Prostate gland (tissue), 2 donors: ENCODE measurements around the gene ALKBH5. TPM values are rescaled to one million over a fixed set of nuclear protein-coding genes. Genes with fewer than 3 reads are reported as not detected.

Experiments used
- DNase-seq: peaks from one replicate; pipeline ENCODE4 v3.0.0-alpha.2; 2019; ENCODE audit warnings: low spot score
- H3K27ac ChIP-seq, 2 donors: fragments of 200-600 bp; sonication (generic); 2 replicates each; pipeline ENCODE4 v1.5.1; 2017 to 2019
- H3K27me3 ChIP-seq: fragments of 200-600 bp; sonication (generic); replicated peaks from 2 replicates; pipeline ENCODE4 v1.5.1; 2019; ENCODE audit not compliant: insufficient read depth
- H3K36me3 ChIP-seq, 2 donors: fragments of 200-600 bp; sonication (generic); 1 replicate in 1 of 2; 2 replicates in 1 of 2; pipeline versions ENCODE4 v1.5.1 to v1.8.1; 2017 to 2019
- H3K4me1 ChIP-seq: fragments of 200-600 bp; sonication (generic); replicated peaks from 2 replicates; pipeline ENCODE4 v1.5.1; 2019
- H3K4me3 ChIP-seq, 2 donors: fragments of 200-600 bp; sonication (generic); 2 replicates each; pipeline ENCODE4 v1.5.1; 2017 to 2019
- H3K9me3 ChIP-seq: fragments of 200-600 bp; sonication (generic); 2 replicates; pipeline ENCODE4 v1.5.1; 2017
- POLR2A ChIP-seq: fragments of 450-650 bp; IDR thresholded peaks from one replicate; pipeline ENCODE4 v1.6.1; 2016; ENCODE audit warnings: antibody characterized with exemption, mild to moderate bottlenecking
- POLR2AphosphoS5 ChIP-seq: sonication (generic); formaldehyde crosslinking; IDR thresholded peaks from one replicate; pipeline ENCODE4 v1.6.1; 2017; ENCODE audit warnings: antibody characterized with exemption
- WGBS: methylation state at CpG from one replicate; pipeline ENCODE4 v1.1.5; 2018; 5-methylcytosine and 5-hydroxymethylcytosine counted together
- intact Hi-C: fragments of 100-400 bp; cut with DNase I; formaldehyde crosslinking; loops from one replicate; pipeline ENCODE4 v1.14.2; 2022
- total RNA-seq, 2 donors: library from RNA; depleted of rRNA; stranded (reverse); fragments of >200 nt; gene quantifications; one replicate each; pipeline ENCODE4 v1.1.0, GENCODE V29; 2016
- TF ChIP-seq, protein P1 (sequence below), 4 experiments: fragments of 200-600 bp in 2 of 4; fragments of 450-650 bp in 2 of 4; sonication (generic) in 2 of 4; IDR thresholded peaks; 1 replicate in 3 of 4; 2 replicates in 1 of 4; pipeline ENCODE4 v1.5.1; 2016 to 2019; ENCODE audit warnings: antibody characterized with exemption in 4 of 4, mild to moderate bottlenecking in 2 of 4, moderate library complexity in 2 of 4

The ALKBH5 gene
- total RNA-seq, 2 donors from 2014 or later, result 132 to 230 TPM

DNA sequence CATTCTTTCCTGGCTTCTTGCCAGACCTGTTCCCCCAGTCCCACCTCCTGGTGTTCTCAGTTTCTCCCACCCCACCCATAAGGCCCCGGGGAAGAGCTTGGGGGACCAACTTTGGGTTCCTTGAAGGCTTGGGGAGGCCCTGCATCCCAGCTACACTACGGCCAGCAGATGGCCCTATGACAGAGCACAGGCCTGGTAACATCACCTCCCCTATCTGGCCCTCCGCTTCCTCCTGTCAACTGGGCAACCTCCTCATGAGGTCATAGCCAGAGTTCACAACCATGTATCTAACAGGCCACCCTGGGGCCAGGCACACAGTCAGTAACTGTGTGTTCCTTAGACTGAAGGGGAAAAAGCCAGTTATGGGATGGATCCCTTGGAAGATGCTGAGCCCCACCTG, 43.7 kb upstream of the ALKBH5 start:
- no peaks in the 10 kb centered on the region for H3K27me3 ChIP-seq
- H3K36me3 ChIP-seq, result no peaks in the 10 kb centered on the region
- no peak for DNase-seq
- intact Hi-C loops, result no loop called here
- no peak overlapping the region for H3K4me3 ChIP-seq
- TF ChIP-seq, protein P1, sequence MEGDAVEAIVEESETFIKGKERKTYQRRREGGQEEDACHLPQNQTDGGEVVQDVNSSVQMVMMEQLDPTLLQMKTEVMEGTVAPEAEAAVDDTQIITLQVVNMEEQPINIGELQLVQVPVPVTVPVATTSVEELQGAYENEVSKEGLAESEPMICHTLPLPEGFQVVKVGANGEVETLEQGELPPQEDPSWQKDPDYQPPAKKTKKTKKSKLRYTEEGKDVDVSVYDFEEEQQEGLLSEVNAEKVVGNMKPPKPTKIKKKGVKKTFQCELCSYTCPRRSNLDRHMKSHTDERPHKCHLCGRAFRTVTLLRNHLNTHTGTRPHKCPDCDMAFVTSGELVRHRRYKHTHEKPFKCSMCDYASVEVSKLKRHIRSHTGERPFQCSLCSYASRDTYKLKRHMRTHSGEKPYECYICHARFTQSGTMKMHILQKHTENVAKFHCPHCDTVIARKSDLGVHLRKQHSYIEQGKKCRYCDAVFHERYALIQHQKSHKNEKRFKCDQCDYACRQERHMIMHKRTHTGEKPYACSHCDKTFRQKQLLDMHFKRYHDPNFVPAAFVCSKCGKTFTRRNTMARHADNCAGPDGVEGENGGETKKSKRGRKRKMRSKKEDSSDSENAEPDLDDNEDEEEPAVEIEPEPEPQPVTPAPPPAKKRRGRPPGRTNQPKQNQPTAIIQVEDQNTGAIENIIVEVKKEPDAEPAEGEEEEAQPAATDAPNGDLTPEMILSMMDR (IDR thresholded peaks at IDR 0.05), result no peak
- TF ChIP-seq POLR2AphosphoS5 (no peak), POLR2A (no peak)
- H3K4me1 ChIP-seq, result no peaks in the 10 kb centered on the region
- no peak overlapping the region for H3K27ac ChIP-seq
- WGBS, result 70% methylated on average over 3 of the region's 3 CpGs
- no peaks in the 10 kb centered on the region for H3K9me3 ChIP-seq

DNA sequence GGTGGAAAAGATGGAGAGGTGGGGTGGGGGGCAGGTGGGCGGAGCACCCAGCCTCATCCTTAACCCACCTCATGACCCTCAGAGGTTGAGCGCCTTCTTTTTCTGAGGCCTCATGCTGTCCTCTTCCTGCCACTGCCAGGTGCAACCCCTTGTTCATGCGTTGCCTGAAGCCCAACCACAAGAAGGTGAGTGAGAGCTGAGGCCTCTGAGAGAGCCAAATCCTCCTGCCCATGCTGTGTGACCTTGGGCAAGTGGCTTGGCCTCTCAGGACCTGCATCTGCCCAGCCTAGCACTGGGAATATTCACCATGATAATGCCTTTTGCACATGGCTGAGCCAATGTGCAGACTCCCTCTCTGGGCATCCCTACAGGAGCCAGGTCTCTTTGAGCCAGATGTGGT, 43.0 kb upstream of the ALKBH5 start:
- no peak for TF ChIP-seq POLR2A
- no peak for TF ChIP-seq POLR2AphosphoS5
- TF ChIP-seq, protein P1 (IDR thresholded peaks at IDR 0.05), result no peak
- no peaks in the 10 kb centered on the region for H3K27me3 ChIP-seq

DNA sequence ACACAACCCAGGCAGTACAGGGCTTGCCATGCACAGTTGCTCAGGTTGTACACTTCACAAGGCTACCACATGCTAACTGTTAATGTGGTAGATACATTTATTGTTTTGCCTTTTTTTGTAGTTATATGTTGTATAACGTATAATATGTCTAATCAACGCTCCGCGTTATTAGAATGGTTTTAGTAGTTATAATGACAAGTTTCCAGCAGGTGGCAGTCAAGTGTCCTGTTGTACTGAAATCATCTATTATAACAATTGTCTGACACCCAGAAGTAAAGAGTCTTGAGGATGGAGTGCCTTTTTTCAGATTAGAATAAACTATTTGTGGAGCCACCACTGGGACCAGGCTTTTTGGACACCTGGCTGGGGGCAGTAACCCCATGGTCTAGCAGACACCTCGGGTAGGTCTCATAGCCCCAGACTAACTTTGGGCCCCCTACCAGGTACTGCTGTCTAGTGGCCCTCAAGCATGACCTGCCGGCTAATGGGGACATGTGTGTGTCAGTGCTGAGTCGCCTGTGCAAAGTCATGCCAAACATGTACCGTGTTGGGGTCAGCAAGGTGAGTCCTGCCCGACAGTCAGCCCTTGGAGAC, 42.3 kb upstream of the ALKBH5 start:
- Histone ChIP-seq H3K36me3 (no peaks in the 10 kb centered on the region), H3K4me1 (no peaks in the 10 kb centered on the region), H3K9me3 (no peaks in the 10 kb centered on the region), H3K4me3 (no peak overlapping the region), H3K27ac (no peak overlapping the region), H3K27me3 (no peaks in the 10 kb centered on the region)
- TF ChIP-seq, protein P1 (IDR thresholded peaks at IDR 0.05), result peak; percentile 43 to 73 (median 64)
- TF ChIP-seq POLR2AphosphoS5 (no peak), POLR2A (no peak)
- WGBS, result 31% methylated on average over 9 of the region's 9 CpGs
- intact Hi-C loops, result no loop called here
- peak; percentile 43 for DNase-seq

More for the DNA sequence above, 43.0 kb upstream of the ALKBH5 start:
- 90% methylated on average over 3 of the region's 3 CpGs for WGBS
- Histone ChIP-seq H3K27ac (no peak overlapping the region), H3K9me3 (no peaks in the 10 kb centered on the region), H3K36me3 (no peaks in the 10 kb centered on the region), H3K4me1 (no peaks in the 10 kb centered on the region), H3K4me3 (no peak overlapping the region)
- intact Hi-C loops, result no loop called here
- no peak for DNase-seq

DNA sequence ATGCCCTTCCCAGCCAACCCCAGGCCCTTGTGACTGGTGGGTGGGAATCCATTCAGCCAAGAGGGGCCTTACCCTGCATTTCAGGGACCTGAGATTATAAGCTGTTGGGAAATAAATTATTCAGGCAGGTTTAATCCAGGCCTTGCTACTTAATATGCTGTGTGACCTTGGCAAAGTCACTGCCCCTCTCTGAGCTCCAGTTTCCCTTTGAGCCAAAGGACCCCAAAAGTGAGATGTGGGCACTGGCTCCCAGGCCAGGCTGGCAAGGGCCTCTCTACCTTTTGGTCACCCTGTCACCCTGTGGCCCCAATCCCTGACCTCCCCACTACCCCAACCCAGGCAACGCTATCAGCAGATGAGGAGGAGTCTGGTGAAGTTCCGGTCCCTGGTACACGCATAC, 41.2 kb upstream of the ALKBH5 start:
- WGBS, result 91% methylated on average over 3 of the region's 3 CpGs

More for the DNA sequence above, 41.2 kb upstream of the ALKBH5 start:
- Histone ChIP-seq H3K4me3 (no peak overlapping the region), H3K9me3 (no peaks in the 10 kb centered on the region), H3K4me1 (no peaks in the 10 kb centered on the region), H3K27ac (no peak overlapping the region), H3K36me3 (no peaks in the 10 kb centered on the region), H3K27me3 (no peaks in the 10 kb centered on the region)
- intact Hi-C loops, result no loop called here
- DNase-seq, result no peak
- no peak for TF ChIP-seq POLR2AphosphoS5
- TF ChIP-seq POLR2A, result no peak
- TF ChIP-seq, protein P1 (IDR thresholded peaks at IDR 0.05), result no peak
